K562 (cell line): ENCODE data around the gene GET3. TPM values are rescaled to one million over a fixed set of nuclear protein-coding genes. Genes with fewer than 3 reads are reported as not detected.
A peak's percentile ranks its signal among the peaks of the same experiment; 100 is the strongest.

Source experiments
- ATAC-seq: fragments of 200-7000 bp; cut with Tn5 transposase; 3 replicates; pipeline ENCODE4 v1.9.1; 2020; ENCODE audit warnings: moderate library complexity
- BruUV-seq: library from RNA; stranded (reverse); fragments of 400-500 nt; replicated peaks from 2 replicates; lab custom pipeline; 2021; lab: Mats Ljungman, UMichigan
- CTCF ChIA-PET: fragments of 300-600 bp; formaldehyde crosslinking; extraction: SDS; loops from one replicate; lab custom pipeline; 2021; ENCODE audit warnings: low intra/inter-chr PET ratio; lab: Yijun Ruan, JAX
- POLR2A ChIA-PET: fragments of 300-600, 350-650 bp; sonication (Branson Sonifier 250); formaldehyde crosslinking; extraction: SDS; loops from one replicate; lab custom pipeline; 2021; ENCODE audit warnings: antibody characterized with exemption, inconsistent platforms; lab: Yijun Ruan, JAX
- DNase-seq, 4 experiments: peaks; one replicate each; pipeline versions ENCODE4 v3.0.0 to v3.0.0-alpha.2; 2011 to 2018; ENCODE audit warnings: low spot score in 3 of 4, mixed read lengths in 3 of 4; ENCODE audit errors: extremely low read depth in 1 of 4
- FAIRE-seq: peaks from 2 replicates; lab custom pipeline; 2011; peaks lifted over from hg19 to GRCh38; lab: Jason Lieb, UNC
- H2AFZ ChIP-seq: 2 replicates; pipeline ENCODE4 v1.6.0; 2011; ENCODE audit warnings: low read depth, low read length, control low read depth, inconsistent platforms
- H3K27ac ChIP-seq: fragments of 200-600 bp; 3 replicates; pipeline ENCODE4 v1.8.0; 2011; ENCODE audit warnings: low read depth, mild to moderate bottlenecking, control low read depth, inconsistent platforms, low read length, moderate library complexity, mixed read lengths; ENCODE audit errors: extremely low read depth
- H3K27me3 ChIP-seq, 2 experiments: fragments of 300-600 bp in 1 of 2; 2 replicates in 1 of 2; 3 replicates in 1 of 2; pipeline versions ENCODE4 v1.6.0 to v1.8.0; 2011; ENCODE audit warnings: inconsistent platforms in 2 of 2, low read length in 2 of 2, mild to moderate bottlenecking in 1 of 2, mixed read lengths in 1 of 2, moderate library complexity in 1 of 2; ENCODE audit not compliant: control insufficient read depth in 2 of 2, insufficient read depth in 2 of 2
- H3K36me3 ChIP-seq: fragments of 300-600 bp; 3 replicates; pipeline ENCODE4 v1.8.0; 2011; ENCODE audit warnings: mild to moderate bottlenecking, low read length, inconsistent platforms; ENCODE audit not compliant: control insufficient read depth, insufficient read depth
- H3K4me1 ChIP-seq, 2 experiments: fragments of 200-600 bp in 1 of 2; replicated peaks in 1 of 2; 2 replicates in 1 of 2; 3 replicates in 1 of 2; pipeline versions ENCODE4 v1.5.1 to v1.8.0; 2011; ENCODE audit warnings: inconsistent platforms in 2 of 2, low read length in 2 of 2, mild to moderate bottlenecking in 1 of 2, mixed read lengths in 1 of 2, moderate library complexity in 1 of 2; ENCODE audit not compliant: control insufficient read depth in 2 of 2, insufficient read depth in 2 of 2
- H3K4me2 ChIP-seq: 2 replicates; pipeline ENCODE4 v1.6.1; 2011; ENCODE audit warnings: low read length, control low read depth, inconsistent platforms, mixed read lengths; ENCODE audit not compliant: insufficient read depth
- H3K4me3 ChIP-seq: fragments of 200-600 bp; sonication (generic), shearing (Covaris generic); 2 replicates; pipeline ENCODE4 v1.5.1; 2016; ENCODE audit warnings: control low read depth, inconsistent platforms
- H3K79me2 ChIP-seq: fragments of 200-600 bp; 3 replicates; pipeline ENCODE4 v1.8.0; 2011; ENCODE audit warnings: low read length, inconsistent platforms; ENCODE audit not compliant: control insufficient read depth, insufficient read depth
- H3K9ac ChIP-seq, 2 experiments: 2 replicates each; pipeline versions ENCODE4 v1.6.0 to v1.6.1; 2011; ENCODE audit warnings: low read depth in 2 of 2, low read length in 2 of 2, control low read depth in 1 of 2, inconsistent platforms in 1 of 2, mild to moderate bottlenecking in 1 of 2, mixed read lengths in 1 of 2; ENCODE audit not compliant: insufficient read depth in 1 of 2
- H3K9me1 ChIP-seq: one replicate; pipeline ENCODE4 v1.6.0; 2011; ENCODE audit warnings: inconsistent platforms, mild to moderate bottlenecking, low read length, moderate library complexity; ENCODE audit not compliant: control insufficient read depth, insufficient read depth
- H3K9me3 ChIP-seq: replicated peaks from 2 replicates; pipeline ENCODE4 v1.5.1; 2011; ENCODE audit warnings: low read depth, low read length, inconsistent platforms; ENCODE audit not compliant: control insufficient read depth, insufficient read depth
- H4K20me1 ChIP-seq: replicated peaks from 2 replicates; pipeline ENCODE4 v1.6.1; 2011; ENCODE audit warnings: low read length, inconsistent platforms, mixed read lengths; ENCODE audit not compliant: control insufficient read depth, insufficient read depth
- ASH1L ChIP-seq: fragments of 450-650 bp; IDR thresholded peaks from 2 replicates; pipeline ENCODE4 v1.6.1; 2018; ENCODE audit warnings: borderline replicate concordance, mild to moderate bottlenecking, low read depth; ENCODE audit not compliant: partially characterized antibody
- BCOR ChIP-seq: fragments of 450-650 bp; IDR thresholded peaks from 2 replicates; pipeline ENCODE4 v1.6.1; 2016
- CAMTA2 ChIP-seq: fragments of 250-450 bp; sonication (Bioruptor Pico); conservative IDR thresholded peaks from 2 replicates; pipeline ENCODE4 v1.5.1; 2022
- CBFB ChIP-seq: sonication (generic); formaldehyde crosslinking; IDR thresholded peaks from 2 replicates; pipeline ENCODE4 v1.4.0; 2020; ENCODE audit warnings: mild to moderate bottlenecking, missing genetic modification reagents
- DNMT1 ChIP-seq: fragments of 450-650 bp; IDR thresholded peaks from 2 replicates; pipeline ENCODE4 v1.6.1; 2016; ENCODE audit warnings: antibody characterized with exemption, mild to moderate bottlenecking
- MBD2 ChIP-seq: sonication (generic); IDR thresholded peaks from 2 replicates; pipeline ENCODE4 v1.6.1; 2016; ENCODE audit warnings: low read depth, borderline replicate concordance
- MTA2 ChIP-seq: fragments of 450-650 bp; IDR thresholded peaks from 2 replicates; pipeline ENCODE4 v1.6.1; 2016; ENCODE audit warnings: low read depth
- NUFIP1 ChIP-seq: fragments of 450-650 bp; IDR thresholded peaks from 2 replicates; pipeline ENCODE4 v1.6.1; 2018; ENCODE audit not compliant: partially characterized antibody
- PRMT5 ChIP-seq: sonication (generic); formaldehyde crosslinking; IDR thresholded peaks from 2 replicates; pipeline ENCODE4 v1.5.0; 2020; ENCODE audit warnings: missing genetic modification reagents
- RFX1 ChIP-seq: fragments of 450-650 bp; IDR thresholded peaks from 2 replicates; pipeline ENCODE4 v1.6.1; 2016; ENCODE audit warnings: mild to moderate bottlenecking, moderate library complexity
- ZBTB49 ChIP-seq: sonication (generic); formaldehyde crosslinking; IDR thresholded peaks from 2 replicates; pipeline ENCODE4 v1.8.0; 2022; ENCODE audit warnings: missing genetic modification reagents, mild to moderate bottlenecking, borderline replicate concordance
- ZNF282 ChIP-seq: sonication (generic); formaldehyde crosslinking; IDR thresholded peaks from 2 replicates; pipeline ENCODE4 v1.8.1; 2023; ENCODE audit warnings: missing genetic modification reagents
- ZNF586 ChIP-seq: fragments of 450-650 bp; formaldehyde crosslinking; conservative IDR thresholded peaks from 2 replicates; pipeline ENCODE4 v1.4.0; 2020; ENCODE audit warnings: mild to moderate bottlenecking, moderate library complexity
- ZNF707 ChIP-seq: fragments of 250-450 bp; sonication (Bioruptor Pico); conservative IDR thresholded peaks from 2 replicates; pipeline ENCODE4 v1.8.0; 2022; ENCODE audit warnings: inconsistent platforms, mild to moderate bottlenecking, moderate library complexity
- ZNF75A ChIP-seq: fragments of 450-650 bp; formaldehyde crosslinking; IDR thresholded peaks from 2 replicates; pipeline ENCODE4 v1.4.0; 2020; ENCODE audit warnings: mild to moderate bottlenecking
- ZNF766 ChIP-seq: fragments of 200-800 bp; sonication (Bioruptor generic); conservative IDR thresholded peaks from 2 replicates; pipeline ENCODE4 v1.6.1; 2016; ENCODE audit warnings: missing genetic modification characterization, missing compliant biosample characterization
- WGBS: fragments of 100-300 bp; shearing (Covaris generic); methylation state at CpG from one replicate; pipeline ENCODE4 v1.1.6; 2016; ENCODE audit warnings: low coverage, mixed read lengths; ENCODE audit not compliant: insufficient coverage; ENCODE audit errors: missing lambda C conversion rate; 5-methylcytosine and 5-hydroxymethylcytosine counted together
- in situ Hi-C: fragments of 300-500 bp; cut with MboI; formaldehyde crosslinking; loops from 4 replicates; pipeline ENCODE4 v1.15.0; 2018; ENCODE audit warnings: inconsistent platforms, mixed read lengths
- intact Hi-C: fragments of 100-400 bp; cut with micrococcal nuclease; formaldehyde crosslinking; loops from 2 replicates; pipeline ENCODE4 v1.14.2; 2022
- polyA plus RNA-seq, 8 experiments: library from polyadenylated mRNA; depleted of rRNA in 4 of 8; stranded (reverse) in 5 of 8; unstranded in 3 of 8; fragments of >200 nt; fragmentation: Nextera tagmentation in 2 of 8; fragmentation: Illumina TruSeq in 1 of 8; extraction: Ambion mirVana in 2 of 8; extraction: Trizol in 1 of 8; gene quantifications; 2 replicates each; pipeline versions ENCODE4 v1.2.1 to v1.2.3, GENCODE V29; 2011 to 2014; ENCODE audit warnings: inconsistent platforms in 1 of 8, missing spikeins in 1 of 8
- total RNA-seq, 7 experiments: library from RNA; depleted of rRNA in 6 of 7; stranded (reverse); fragments of >200 nt in 6 of 7; fragmentation: Illumina TruSeq in 2 of 7; extraction: Trizol in 2 of 7; gene quantifications; 2 replicates each; pipeline versions ENCODE4 v1.2.1 to v1.2.3, GENCODE V29; 2011 to 2021; ENCODE audit warnings: low replicate concordance in 1 of 7
- TF ChIP-seq, protein P1 (sequence below): sonication (generic); formaldehyde crosslinking; IDR thresholded peaks from 2 replicates; pipeline ENCODE4 v1.8.0; 2022; ENCODE audit warnings: mild to moderate bottlenecking, missing genetic modification reagents, borderline replicate concordance
- TF ChIP-seq, protein P2 (sequence below): fragments of 250-450 bp; sonication (Bioruptor Pico); IDR thresholded peaks from 2 replicates; pipeline ENCODE4 v1.8.0; 2021; ENCODE audit warnings: moderate library complexity, mild to moderate bottlenecking, inconsistent platforms

Gene GET3
- total and polyA plus RNA-seq, 9 of the 15 experiments (the other 6 are each of a cell fraction or from before 2014, with no cell fraction given) = 8.3 to 83.5 (median 51.8) TPM

GRCh38 chr19:12723381-12723640 is 14.0 kb upstream of the GET3 start (continued):
- peak; percentile 71 for TF ChIP-seq BCOR

DNA sequence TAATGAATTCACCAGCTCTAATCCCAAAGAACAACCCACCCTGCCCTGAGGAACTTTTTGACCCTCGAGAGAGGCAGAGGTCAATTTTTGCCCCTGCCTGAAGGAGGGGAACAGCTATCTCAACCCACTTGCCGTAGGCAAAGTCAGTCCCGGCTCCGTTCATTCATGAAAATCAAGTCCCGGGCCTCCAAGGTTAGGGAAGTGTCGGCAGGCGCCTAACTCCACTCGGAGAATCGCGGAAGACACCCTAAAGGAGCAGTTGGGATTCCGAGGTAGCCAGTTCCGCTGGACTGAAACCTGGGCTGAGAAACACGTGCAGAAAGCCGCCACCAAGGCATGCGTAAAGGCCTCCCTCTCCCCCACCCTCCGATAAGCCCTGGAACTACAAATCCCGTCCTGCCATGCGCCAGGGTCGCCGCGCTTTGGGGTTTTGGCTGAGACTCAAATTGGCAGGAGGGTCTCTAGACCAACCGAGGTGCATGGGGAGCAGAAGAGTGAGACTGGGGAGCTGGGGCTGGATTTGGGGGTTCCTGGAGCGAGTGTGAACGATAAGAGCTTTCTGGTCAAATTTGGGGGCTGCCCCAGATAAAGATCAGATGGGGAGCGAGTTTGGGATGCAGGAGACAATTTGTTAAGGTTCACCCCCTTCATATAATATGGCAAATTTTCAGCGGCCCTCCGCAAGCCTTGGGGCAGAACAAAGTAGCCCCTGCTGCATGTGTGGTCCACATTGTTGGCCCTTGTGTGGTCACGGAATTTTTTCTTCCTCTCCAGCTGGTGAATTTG is 13.5 kb upstream of the GET3 start, which contains the start of gene TNPO2:
Gene TNPO2 (minus strand): TSS at position 292 of the 786 bp plus-strand sequence. CDS start 2,955 bp downstream, outside the sequence.
- WGBS = 3% methylated on average over 28 of the region's 28 CpGs
- peak within 1 kb of the TSS; percentile 78 for H2AFZ ChIP-seq
- CTCF ChIA-PET = no interaction called here
- H3K9ac ChIP-seq = peak within 1 kb of the TSS; percentile 89 to 99
- intact Hi-C loops = loop anchor here (1.0 kb wide), 1 partner anchor 9 kb away; no protein-coding TSS in a partner anchor
- peaks cover 32% of the 10 kb centered on the region for H3K36me3 ChIP-seq
- BruUV-seq = no TSS peak
- FAIRE-seq = peak; percentile 97
- in situ Hi-C loops = no loop called here
- ATAC-seq = peak; percentile 76
- H3K27me3 ChIP-seq = no peaks in the 10 kb centered on the region
- H3K4me2 ChIP-seq = peak within 1 kb of the TSS; percentile 91
- peaks cover 15% of the 10 kb centered on the region; the same call in 1 of the 2 replicates for H4K20me1 ChIP-seq
- POLR2A ChIA-PET = interaction anchor here (0.6 to 4.4 kb wide), 12 partner anchors 9 to 214 kb away, joined by 3 to 50 read pairs (median 4); partner anchors contain the start of genes GET3, JUNB and TRIR
- H3K4me3 ChIP-seq = peak within 1 kb of the TSS; percentile 82
- H3K9me3 ChIP-seq = no peaks in the 10 kb centered on the region
- H3K9me1 ChIP-seq = peaks cover 3% of the 10 kb centered on the region
- H3K27ac ChIP-seq = peak within 1 kb of the TSS; percentile 87
- peak; percentile 69 to 91 (median 78) for DNase-seq
- peaks cover 10 to 41% of the 10 kb centered on the region in 2 experiments; a peak in 3 of 5 replicates for H3K4me1 ChIP-seq
- H3K79me2 ChIP-seq = peaks cover 55% of the 10 kb centered on the region
- TF ChIP-seq ZNF766 (CRISPR knock-in tag) (no peak), CAMTA2 (CRISPR knock-in tag) (no peak), ASH1L (no peak), ZBTB49 (no peak), ZNF75A (no peak), NUFIP1 (no peak), ZNF282 (CRISPR knock-in tag) (no peak), PRMT5 (CRISPR knock-in tag) (no peak), RFX1 (no peak), ZNF707 (0 out of 2 replicates have a peak, but pooled peaks have one; percentile 29), DNMT1 (no peak), MTA2 (no peak; the same call in 1 of the 2 replicates), CBFB (CRISPR knock-in tag) (no peak), ZNF586 (no peak), MBD2 (0 out of 2 replicates have a peak, but pooled peaks have one; percentile 39)
- TF ChIP-seq, protein P1, sequence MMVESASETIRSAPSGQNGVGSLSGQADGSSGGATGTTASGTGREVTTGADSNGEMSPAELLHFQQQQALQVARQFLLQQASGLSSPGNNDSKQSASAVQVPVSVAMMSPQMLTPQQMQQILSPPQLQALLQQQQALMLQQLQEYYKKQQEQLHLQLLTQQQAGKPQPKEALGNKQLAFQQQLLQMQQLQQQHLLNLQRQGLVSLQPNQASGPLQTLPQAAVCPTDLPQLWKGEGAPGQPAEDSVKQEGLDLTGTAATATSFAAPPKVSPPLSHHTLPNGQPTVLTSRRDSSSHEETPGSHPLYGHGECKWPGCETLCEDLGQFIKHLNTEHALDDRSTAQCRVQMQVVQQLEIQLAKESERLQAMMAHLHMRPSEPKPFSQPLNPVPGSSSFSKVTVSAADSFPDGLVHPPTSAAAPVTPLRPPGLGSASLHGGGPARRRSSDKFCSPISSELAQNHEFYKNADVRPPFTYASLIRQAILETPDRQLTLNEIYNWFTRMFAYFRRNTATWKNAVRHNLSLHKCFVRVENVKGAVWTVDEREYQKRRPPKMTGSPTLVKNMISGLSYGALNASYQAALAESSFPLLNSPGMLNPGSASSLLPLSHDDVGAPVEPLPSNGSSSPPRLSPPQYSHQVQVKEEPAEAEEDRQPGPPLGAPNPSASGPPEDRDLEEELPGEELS (CRISPR knock-in tag) = peak; percentile 14; the same call in 1 of the 2 replicates
- TF ChIP-seq, protein P2, sequence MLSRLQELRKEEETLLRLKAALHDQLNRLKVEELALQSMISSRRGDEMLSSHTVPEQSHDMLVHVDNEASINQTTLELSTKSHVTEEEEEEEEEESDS (CRISPR knock-in tag) = no peak
